Loucy (cell line): ENCODE measurements around the gene PAF1.

Experiments used
- CTCF ChIP-seq: fragments of 200-600 bp; sonication (generic); conservative IDR thresholded peaks from 2 replicates; pipeline ENCODE4 v1.5.1; 2014; ENCODE audit warnings: mild to moderate bottlenecking, antibody characterized with exemption, low read length
- EZH2phosphoT487 ChIP-seq: fragments of 200-600 bp; IDR thresholded peaks from 2 replicates; pipeline ENCODE4 v1.6.1; 2018; ENCODE audit warnings: antibody characterized with exemption, mild to moderate bottlenecking, moderate library complexity, borderline replicate concordance

GRCh38 chr19:39365531-39365930, 25.4 kb downstream of the PAF1 start:
- TF ChIP-seq CTCF (no peak), EZH2phosphoT487 (no peak)
